Progenitor cell of endocrine pancreas (in vitro differentiated cells): ENCODE measurements around the gene NKIRAS2. TPM values are rescaled to one million over a fixed set of nuclear protein-coding genes. Genes with fewer than 3 reads are reported as not detected.
A peak's percentile ranks its signal among the peaks of the same experiment; 100 is the strongest.

Source experiments
- DNase-seq: peaks from one replicate; pipeline ENCODE4 v3.0.0; 2021; ENCODE audit warnings: low spot score; ENCODE audit not compliant: unreplicated experiment
- H3K27ac Mint-ChIP-seq: 2 replicates; pipeline ENCODE4 v1.8.0; 2021; ENCODE audit warnings: mild to moderate bottlenecking, moderate library complexity, mixed read lengths
- H3K27me3 Mint-ChIP-seq: 2 replicates; pipeline ENCODE4 v1.8.0; 2021; ENCODE audit warnings: mixed read lengths
- H3K36me3 Mint-ChIP-seq: 2 replicates; pipeline ENCODE4 v1.8.0; 2022; ENCODE audit warnings: mixed read lengths; ENCODE audit not compliant: insufficient read depth
- H3K4me1 Mint-ChIP-seq: 2 replicates; pipeline ENCODE4 v1.8.0; 2021; ENCODE audit warnings: low read depth, mixed read lengths
- H3K4me3 Mint-ChIP-seq: 2 replicates; pipeline ENCODE4 v1.8.0; 2021; ENCODE audit warnings: low read depth, mild to moderate bottlenecking, moderate library complexity, mixed read lengths
- H3K9me3 Mint-ChIP-seq: 2 replicates; pipeline ENCODE4 v1.8.0; 2021; ENCODE audit warnings: low read depth, mixed read lengths
- CTCF ChIP-seq: fragments of 200-600 bp; sonication (generic); IDR thresholded peaks from one replicate; pipeline ENCODE4 v1.5.0; 2021; ENCODE audit warnings: antibody characterized with exemption, mild to moderate bottlenecking; ENCODE audit not compliant: unreplicated experiment
- total RNA-seq: library from RNA; stranded (reverse); gene quantifications from 2 replicates; pipeline ENCODE4 v1.2.1, GENCODE V29; 2021

Gene NKIRAS2
- total RNA-seq, 1 donor from 2014 or later: 48.1 TPM

GRCh38 chr17:41977991-41978390 is 41.9 kb upstream of the NKIRAS2 start:
- Mint-ChIP-seq H3K27me3 (no peaks in the 10 kb centered on the region), H3K4me1 (peaks cover 2% of the 10 kb centered on the region), H3K9me3 (no peaks in the 10 kb centered on the region), H3K36me3 (peaks cover 39% of the 10 kb centered on the region), H3K27ac (peak overlapping the region; percentile 85), H3K4me3 (no peak overlapping the region)
- no peak for TF ChIP-seq CTCF
- DNase-seq: no peak

GRCh38 chr17:41982026-41982760 is 37.7 kb upstream of the NKIRAS2 start:
- H3K9me3 Mint-ChIP-seq: no peaks in the 10 kb centered on the region
- DNase-seq: no peak
- H3K4me3 Mint-ChIP-seq: no peak overlapping the region
- H3K4me1 Mint-ChIP-seq: no peaks in the 10 kb centered on the region
- peaks cover 33% of the 10 kb centered on the region for H3K36me3 Mint-ChIP-seq
- no peak overlapping the region for H3K27ac Mint-ChIP-seq
- H3K27me3 Mint-ChIP-seq: no peaks in the 10 kb centered on the region
- no peak for TF ChIP-seq CTCF

GRCh38 chr17:41984454-41984853 is 35.4 kb upstream of the NKIRAS2 start:
- Mint-ChIP-seq H3K4me3 (no peak overlapping the region), H3K36me3 (peaks cover 32% of the 10 kb centered on the region), H3K27me3 (no peaks in the 10 kb centered on the region), H3K27ac (no peak overlapping the region), H3K9me3 (no peaks in the 10 kb centered on the region), H3K4me1 (no peaks in the 10 kb centered on the region)
- DNase-seq: no peak
- TF ChIP-seq CTCF: no peak

DNA sequence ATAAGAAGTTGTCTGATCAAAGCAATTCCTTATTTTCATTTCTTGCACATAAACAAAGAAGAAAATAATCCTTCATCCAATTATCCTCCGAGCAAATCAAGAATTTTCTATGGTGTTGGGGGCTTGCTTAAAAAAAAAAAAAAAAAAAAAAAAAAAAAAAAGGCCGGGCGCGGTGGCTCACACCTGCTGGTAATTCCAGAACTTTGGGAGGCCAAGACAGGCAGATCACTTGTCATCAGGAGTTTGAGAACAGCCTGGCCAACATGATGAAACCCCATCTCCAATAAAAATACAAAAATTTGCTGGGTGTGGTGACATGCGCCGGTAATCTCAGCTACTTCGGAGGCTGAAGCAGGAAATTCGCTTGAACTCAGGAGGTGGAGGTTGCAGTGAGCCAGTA is 34.0 kb upstream of the NKIRAS2 start:
- Mint-ChIP-seq H3K27ac (no peak overlapping the region), H3K9me3 (no peaks in the 10 kb centered on the region), H3K36me3 (peaks cover 28% of the 10 kb centered on the region), H3K4me1 (peaks cover 3% of the 10 kb centered on the region), H3K4me3 (no peak overlapping the region), H3K27me3 (no peaks in the 10 kb centered on the region)
- no peak for TF ChIP-seq CTCF
- no peak for DNase-seq

DNA sequence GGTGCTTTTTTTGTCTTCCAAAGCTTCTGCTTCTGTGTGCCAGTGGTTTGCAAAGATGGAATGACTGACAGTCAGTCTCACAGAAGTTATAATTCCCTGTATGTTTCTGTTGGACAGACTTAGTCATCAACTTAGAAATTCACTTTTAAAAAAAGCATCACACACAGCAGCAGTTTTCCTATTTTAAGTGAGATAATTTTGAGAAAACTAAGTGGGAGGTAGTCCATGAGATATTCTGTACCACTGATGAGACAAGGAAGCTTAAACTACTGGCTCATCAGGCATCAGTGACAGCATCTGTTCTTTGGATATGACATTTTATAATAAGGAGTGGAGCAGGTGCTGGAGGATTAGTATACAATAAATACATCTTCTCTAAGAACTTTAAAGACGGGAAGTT is 33.3 kb upstream of the NKIRAS2 start:
- TF ChIP-seq CTCF: no peak
- Mint-ChIP-seq H3K9me3 (no peaks in the 10 kb centered on the region), H3K4me3 (no peak overlapping the region), H3K4me1 (peaks cover 3% of the 10 kb centered on the region), H3K27me3 (no peaks in the 10 kb centered on the region), H3K27ac (no peak overlapping the region), H3K36me3 (peaks cover 32% of the 10 kb centered on the region)
- DNase-seq: no peak
